ENCODE results near the gene PLA2G4A. TPM values are rescaled to one million over a fixed set of nuclear protein-coding genes. Genes with fewer than 3 reads are reported as not detected.

The PLA2G4A gene
- total RNA-seq, 1 experiment from 2014 or later = not detected

- DNase-seq (ENCODE audit: low read depth, low spot score) = no peak
These were observed 12.8 kb downstream of the PLA2G4A start for GRCh38 chr1:186841599-186841998.

GRCh38 chr1:186842547-186842946 is 13.8 kb downstream of the PLA2G4A start:
- ChIA-PET CTCF (no interaction called here), POLR2A (no interaction called here)
- intact Hi-C loops (cut with micrococcal nuclease; ENCODE audit: unreplicated experiment) = no loop called here
- DNase-seq (ENCODE audit: low read depth, low spot score) (no peak), ATAC-seq (no peak)
- Histone ChIP-seq H3K9me3 (ENCODE audit: control insufficient read depth, insufficient read depth, low read depth, low read length) (no peaks in the 10 kb centered on the region), H3K4me1 (ENCODE audit: control insufficient read depth, insufficient read depth, low read length) (no peaks in the 10 kb centered on the region), H3K27me3 (ENCODE audit: control insufficient read depth, insufficient read depth, low read length) (no peaks in the 10 kb centered on the region), H3K36me3 (ENCODE audit: control insufficient read depth, insufficient read depth, low read length) (no peaks in the 10 kb centered on the region), H3K4me3 (ENCODE audit: low read depth in 2 of 2, low read length in 2 of 2) (no peak overlapping the region), H3K27ac (ENCODE audit: low read length) (no peak overlapping the region)
- no TSS peak for BruUV-seq (replicated peaks)
- in situ Hi-C loops (cut with HindIII; ENCODE audit: low pct_unique_long_range_greater_than_20kb, low sequenced_read_pairs) = no loop called here
- TF ChIP-seq TCF7L2 (IDR thresholded peaks at IDR 0.05; ENCODE audit: low read depth, low read length) = no peak
- no peak for TF ChIP-seq POLR2AphosphoS5 (IDR thresholded peaks at IDR 0.05; ENCODE audit: low read depth, low read length)
- TF ChIP-seq REST (IDR thresholded peaks at IDR 0.05; ENCODE audit: insufficient read depth in 1 of 2, low read depth in 2 of 2, low read length in 1 of 2) = no peak
- no peak for TF ChIP-seq SIN3A (IDR thresholded peaks at IDR 0.05; ENCODE audit: borderline replicate concordance, insufficient read depth, low read depth, low read length)
- TF ChIP-seq CTCF (IDR thresholded peaks at IDR 0.05) = no peak

More at GRCh38 chr1:186841599-186841998, 12.8 kb downstream of the PLA2G4A start:
- no peak overlapping the region for H3K4me3 ChIP-seq (ENCODE audit: low read depth in 2 of 2, low read length in 2 of 2)
- ChIA-PET POLR2A (no interaction called here), CTCF (no interaction called here)
- in situ Hi-C loops (cut with HindIII; ENCODE audit: low pct_unique_long_range_greater_than_20kb, low sequenced_read_pairs) (no loop called here), intact Hi-C loops (cut with micrococcal nuclease; ENCODE audit: unreplicated experiment) (no loop called here)
- no peak for TF ChIP-seq CTCF (IDR thresholded peaks at IDR 0.05)
- no peak for TF ChIP-seq TCF7L2 (IDR thresholded peaks at IDR 0.05; ENCODE audit: low read depth, low read length)
- no peak for TF ChIP-seq REST (IDR thresholded peaks at IDR 0.05; ENCODE audit: insufficient read depth in 1 of 2, low read depth in 2 of 2, low read length in 1 of 2)
- TF ChIP-seq POLR2AphosphoS5 (IDR thresholded peaks at IDR 0.05; ENCODE audit: low read depth, low read length) = no peak
- TF ChIP-seq SIN3A (IDR thresholded peaks at IDR 0.05; ENCODE audit: borderline replicate concordance, insufficient read depth, low read depth, low read length) = no peak
- no peak overlapping the region for H3K27ac ChIP-seq (ENCODE audit: low read length)
- no TSS peak for BruUV-seq (replicated peaks)
- no peaks in the 10 kb centered on the region for H3K4me1 ChIP-seq (ENCODE audit: control insufficient read depth, insufficient read depth, low read length)
- ATAC-seq = no peak
- no peaks in the 10 kb centered on the region for H3K36me3 ChIP-seq (ENCODE audit: control insufficient read depth, insufficient read depth, low read length)
- H3K27me3 ChIP-seq (ENCODE audit: control insufficient read depth, insufficient read depth, low read length) = no peaks in the 10 kb centered on the region
- H3K9me3 ChIP-seq (ENCODE audit: control insufficient read depth, insufficient read depth, low read depth, low read length) = no peaks in the 10 kb centered on the region
